Stimulated activated CD4-positive, alpha-beta T cell treated with anti-CD3 and anti-CD28 coated beads, Interleukin-1b, Interleukin-23, amount 100 ng/mL, for 48 hours (primary cell): Measurements from ENCODE around the gene BRSK2.

ENCODE experiments used
- DNase-seq: peaks from one replicate; pipeline ENCODE4 v3.0.0-alpha.2; 2020

The BRSK2 gene

GRCh38 chr11:1469911-1470680, 80.4 kb downstream of the BRSK2 start:
- DNase-seq: no peak

- no peak for DNase-seq
Measured at GRCh38 chr11:1470681-1471611, 81.2 kb downstream of the BRSK2 start.

- no peak for DNase-seq
Measured at GRCh38 chr11:1471736-1472135, 82.0 kb downstream of the BRSK2 start.

- no peak for DNase-seq
Measured at GRCh38 chr11:1472180-1473005, 82.7 kb downstream of the BRSK2 start.

GRCh38 chr11:1473011-1473628, 83.4 kb downstream of the BRSK2 start:
- DNase-seq: no peak

- DNase-seq: no peak
Measured at GRCh38 chr11:1473786-1474185, 84.1 kb downstream of the BRSK2 start.

GRCh38 chr11:1475841-1476240, 86.1 kb downstream of the BRSK2 start:
- DNase-seq: no peak

- no peak for DNase-seq
Measured at GRCh38 chr11:1476940-1477736, 87.4 kb downstream of the BRSK2 start.

GRCh38 chr11:1478011-1478410, 88.3 kb downstream of the BRSK2 start:
- DNase-seq: no peak

GRCh38 chr11:1478544-1478943, 88.8 kb downstream of the BRSK2 start:
- no peak for DNase-seq

GRCh38 chr11:1479006-1479677, 89.4 kb downstream of the BRSK2 start:
- DNase-seq: no peak

GRCh38 chr11:1479678-1480118, 90.0 kb downstream of the BRSK2 start:
- DNase-seq: no peak

GRCh38 chr11:1480191-1480554, 90.4 kb downstream of the BRSK2 start:
- DNase-seq: no peak

- no peak for DNase-seq
Measured at GRCh38 chr11:1480555-1481482, 91.1 kb downstream of the BRSK2 start.

- DNase-seq: no peak
Measured at GRCh38 chr11:1481483-1481825, 91.7 kb downstream of the BRSK2 start.

GRCh38 chr11:1481861-1482441, 92.2 kb downstream of the BRSK2 start:
- no peak for DNase-seq

- DNase-seq: no peak
Measured at GRCh38 chr11:1482581-1483444, 93.1 kb downstream of the BRSK2 start.

- DNase-seq: no peak
Measured at GRCh38 chr11:1483445-1483961, 93.8 kb downstream of the BRSK2 start.
